Pulmonary artery endothelial cell (primary cell): ENCODE measurements around the gene ELOVL5. TPM values are rescaled to one million over a fixed set of nuclear protein-coding genes. Genes with fewer than 3 reads are reported as not detected.
"Not testable (repeated sequence)": the region's sequence is repeated elsewhere in the genome, so short reads cannot be mapped to it uniquely, and the experiment has no call there.

Source experiments
- DNase-seq: peaks from one replicate; pipeline ENCODE4 v3.0.0-alpha.2; 2011; ENCODE audit warnings: low read depth, low spot score
- total RNA-seq: library from RNA; depleted of rRNA; stranded (reverse); fragments of >200 nt; gene quantifications from 2 replicates; pipeline ENCODE4 v1.2.3, GENCODE V29; 2014

ELOVL5 gene
- total RNA-seq, 1 donor from 2014 or later, result 93.4 TPM

GRCh38 chr6:53359095-53359842 is 10.5 kb upstream of the ELOVL5 start:
- DNase-seq, result peak; percentile 66

- DNase-seq, result no peak
Observed at GRCh38 chr6:53358440-53359094, 9.8 kb upstream of the ELOVL5 start.

GRCh38 chr6:53357576-53358360 is 9.0 kb upstream of the ELOVL5 start:
- DNase-seq, result no peak

- no peak for DNase-seq
Observed at GRCh38 chr6:53353624-53354023, 4.9 kb upstream of the ELOVL5 start.

GRCh38 chr6:53352360-53352759 is 3.6 kb upstream of the ELOVL5 start:
- DNase-seq, result no peak

GRCh38 chr6:53349209-53349693 is 501 bp upstream of the ELOVL5 start:
- no peak for DNase-seq

- no peak for DNase-seq
Observed at GRCh38 chr6:53347921-53348370, 804 bp downstream of the ELOVL5 start.

GRCh38 chr6:53347250-53347920 is 1.4 kb downstream of the ELOVL5 start:
- no peak for DNase-seq

- not testable (repeated sequence) for DNase-seq
Observed at GRCh38 chr6:53346049-53346448, 2.7 kb downstream of the ELOVL5 start.

- DNase-seq, result no peak
Observed at GRCh38 chr6:53344969-53345368, 3.8 kb downstream of the ELOVL5 start.

- no peak for DNase-seq
Observed at GRCh38 chr6:53343092-53343491, 5.7 kb downstream of the ELOVL5 start.

GRCh38 chr6:53342217-53342616 is 6.5 kb downstream of the ELOVL5 start:
- no peak for DNase-seq

GRCh38 chr6:53340536-53340935 is 8.2 kb downstream of the ELOVL5 start:
- DNase-seq, result no peak

- no peak for DNase-seq
Observed at GRCh38 chr6:53339424-53339823, 9.3 kb downstream of the ELOVL5 start.

GRCh38 chr6:53338304-53338703 is 10.4 kb downstream of the ELOVL5 start:
- DNase-seq, result no peak

- DNase-seq, result no peak
Observed at GRCh38 chr6:53336070-53336469, 12.7 kb downstream of the ELOVL5 start.

- DNase-seq, result no peak
Observed at GRCh38 chr6:53335224-53335994, 13.3 kb downstream of the ELOVL5 start.

- no peak for DNase-seq
Observed at GRCh38 chr6:53333439-53334408, 15.0 kb downstream of the ELOVL5 start.

- DNase-seq, result no peak
Observed at GRCh38 chr6:53331678-53332077, 17.1 kb downstream of the ELOVL5 start.
